WTC11 (cell line): ENCODE data around the gene USP11. TPM values are rescaled to one million over a fixed set of nuclear protein-coding genes. Genes with fewer than 3 reads are reported as not detected.

Source experiments
- ATAC-seq: fragments of 200-7000 bp; cut with Tn5 transposase; 2 replicates; pipeline ENCODE4 v1.10.0; 2021; ENCODE audit warnings: mild to moderate bottlenecking, moderate library complexity
- CTCF ChIA-PET: fragments of 300-600 bp; sonication (Branson Sonifier 250); formaldehyde crosslinking; loops from one replicate; lab custom pipeline; 2021; ENCODE audit warnings: antibody characterized with exemption; lab: Charles Lee
- POLR2A ChIA-PET: fragments of 350-600 bp; sonication (Branson Sonifier 250); formaldehyde crosslinking; loops from one replicate; lab custom pipeline; 2021; ENCODE audit warnings: antibody characterized with exemption; lab: Charles Lee
- DNase-seq: peaks from one replicate; pipeline ENCODE4 v3.0.0; 2021; ENCODE audit warnings: low spot score
- H3K27ac Mint-ChIP-seq: 2 replicates; pipeline ENCODE4 v1.8.0; 2021; ENCODE audit warnings: mixed read lengths
- H3K27me3 Mint-ChIP-seq: 2 replicates; pipeline ENCODE4 v1.8.0; 2021; ENCODE audit warnings: low read depth, mild to moderate bottlenecking, moderate library complexity, mixed read lengths
- H3K36me3 Mint-ChIP-seq: 2 replicates; pipeline ENCODE4 v1.8.0; 2021; ENCODE audit warnings: mixed read lengths
- H3K4me1 Mint-ChIP-seq: 2 replicates; pipeline ENCODE4 v1.8.0; 2022; ENCODE audit warnings: mixed read lengths
- H3K4me3 Mint-ChIP-seq: 2 replicates; pipeline ENCODE4 v1.8.0; 2021; ENCODE audit warnings: mild to moderate bottlenecking, moderate library complexity, mixed read lengths
- H3K9me3 Mint-ChIP-seq: 2 replicates; pipeline ENCODE4 v1.8.0; 2021; ENCODE audit warnings: mixed read lengths
- ATF1 ChIP-seq: sonication (generic); formaldehyde crosslinking; IDR thresholded peaks from 2 replicates; pipeline ENCODE4 v1.8.1; 2023; ENCODE audit warnings: mild to moderate bottlenecking, moderate library complexity, missing genetic modification reagents
- ATF3 ChIP-seq: sonication (generic); formaldehyde crosslinking; conservative IDR thresholded peaks from 2 replicates; pipeline ENCODE4 v1.8.1; 2022; ENCODE audit warnings: mild to moderate bottlenecking, missing genetic modification reagents
- CBFB ChIP-seq: sonication (generic); formaldehyde crosslinking; IDR thresholded peaks from 2 replicates; pipeline ENCODE4 v1.8.1; 2022; ENCODE audit warnings: mild to moderate bottlenecking, low read depth, missing genetic modification reagents
- E2F1 ChIP-seq: sonication (generic); formaldehyde crosslinking; IDR thresholded peaks from 2 replicates; pipeline ENCODE4 v1.8.0; 2022; ENCODE audit warnings: mild to moderate bottlenecking, missing genetic modification reagents
- ELF4 ChIP-seq: sonication (generic); formaldehyde crosslinking; IDR thresholded peaks from 2 replicates; pipeline ENCODE4 v1.8.1; 2022; ENCODE audit warnings: low read depth, mild to moderate bottlenecking, moderate library complexity, missing genetic modification reagents
- EMX1 ChIP-seq: fragments of 250-450 bp; sonication (Bioruptor Pico); IDR thresholded peaks from 2 replicates; pipeline ENCODE4 v1.8.0; 2021; ENCODE audit warnings: mild to moderate bottlenecking
- FOXJ3 ChIP-seq: sonication (generic); formaldehyde crosslinking; IDR thresholded peaks from 2 replicates; pipeline ENCODE4 v1.9.0; 2021; ENCODE audit warnings: missing genetic modification reagents, mild to moderate bottlenecking, borderline replicate concordance
- FOXP4 ChIP-seq: sonication (generic); formaldehyde crosslinking; IDR thresholded peaks from 2 replicates; pipeline ENCODE4 v1.8.0; 2022; ENCODE audit warnings: mild to moderate bottlenecking, missing genetic modification reagents
- JUN ChIP-seq: sonication (generic); formaldehyde crosslinking; IDR thresholded peaks from 2 replicates; pipeline ENCODE4 v1.8.0; 2023; ENCODE audit warnings: mild to moderate bottlenecking, missing genetic modification reagents
- NFE2L1 ChIP-seq: sonication (generic); formaldehyde crosslinking; IDR thresholded peaks from 2 replicates; pipeline ENCODE4 v1.8.1; 2023; ENCODE audit warnings: missing genetic modification reagents
- RORB ChIP-seq: fragments of 250-450 bp; sonication (Bioruptor Pico); IDR thresholded peaks from 2 replicates; pipeline ENCODE4 v1.9.0; 2021; ENCODE audit warnings: mild to moderate bottlenecking
- SMAD4 ChIP-seq: sonication (generic); formaldehyde crosslinking; IDR thresholded peaks from 2 replicates; pipeline ENCODE4 v1.8.0; 2022; ENCODE audit warnings: mild to moderate bottlenecking, missing genetic modification reagents
- SP1 ChIP-seq: sonication (generic); formaldehyde crosslinking; conservative IDR thresholded peaks from 2 replicates; pipeline ENCODE4 v1.8.1; 2022; ENCODE audit warnings: missing genetic modification reagents
- TCF7 ChIP-seq: sonication (generic); formaldehyde crosslinking; IDR thresholded peaks from 2 replicates; pipeline ENCODE4 v1.8.0; 2022; ENCODE audit warnings: mild to moderate bottlenecking, low read depth, missing genetic modification reagents, moderate library complexity
- TEAD4 ChIP-seq: sonication (generic); formaldehyde crosslinking; IDR thresholded peaks from 2 replicates; pipeline ENCODE4 v1.8.0; 2022; ENCODE audit warnings: mild to moderate bottlenecking, missing genetic modification reagents
- ZBTB21 ChIP-seq: sonication (generic); formaldehyde crosslinking; IDR thresholded peaks from 2 replicates; pipeline ENCODE4 v1.8.1; 2023; ENCODE audit warnings: mild to moderate bottlenecking, missing genetic modification reagents, borderline replicate concordance
- ZSCAN18 ChIP-seq: fragments of 250-450 bp; sonication (Bioruptor Pico); IDR thresholded peaks from 2 replicates; pipeline ENCODE4 v2.1.2; 2022; ENCODE audit warnings: mild to moderate bottlenecking, moderate library complexity
- total RNA-seq: library from RNA; stranded (reverse); gene quantifications from 3 replicates; pipeline ENCODE4 v1.2.3, GENCODE V29; 2021
- TF ChIP-seq, protein P1 (sequence below): sonication (generic); formaldehyde crosslinking; IDR thresholded peaks from 2 replicates; pipeline ENCODE4 v1.8.1; 2023; ENCODE audit warnings: mild to moderate bottlenecking, missing genetic modification reagents, moderate library complexity
- TF ChIP-seq, protein P2 (sequence below): fragments of 250-450 bp; sonication (Bioruptor Pico); IDR thresholded peaks from 2 replicates; pipeline ENCODE4 v1.9.0; 2021; ENCODE audit warnings: moderate library complexity, mild to moderate bottlenecking, inconsistent platforms, borderline replicate concordance
- TF ChIP-seq, protein P3 (sequence below): fragments of 250-450 bp; sonication (Bioruptor Pico); IDR thresholded peaks from 2 replicates; pipeline ENCODE4 v1.8.0; 2021; ENCODE audit warnings: mild to moderate bottlenecking
- TF ChIP-seq, protein P4 (sequence below): sonication (generic); formaldehyde crosslinking; conservative IDR thresholded peaks from 2 replicates; pipeline ENCODE4 v1.8.1; 2023; ENCODE audit warnings: mild to moderate bottlenecking, low read depth, missing genetic modification reagents, moderate library complexity
- TF ChIP-seq, protein P5 (sequence below): fragments of 250-450 bp; sonication (Bioruptor Pico); IDR thresholded peaks from 2 replicates; pipeline ENCODE4 v1.9.0; 2021; ENCODE audit warnings: mild to moderate bottlenecking

USP11 gene
- total RNA-seq, 1 experiment from 2014 or later = 86.8 TPM

DNA sequence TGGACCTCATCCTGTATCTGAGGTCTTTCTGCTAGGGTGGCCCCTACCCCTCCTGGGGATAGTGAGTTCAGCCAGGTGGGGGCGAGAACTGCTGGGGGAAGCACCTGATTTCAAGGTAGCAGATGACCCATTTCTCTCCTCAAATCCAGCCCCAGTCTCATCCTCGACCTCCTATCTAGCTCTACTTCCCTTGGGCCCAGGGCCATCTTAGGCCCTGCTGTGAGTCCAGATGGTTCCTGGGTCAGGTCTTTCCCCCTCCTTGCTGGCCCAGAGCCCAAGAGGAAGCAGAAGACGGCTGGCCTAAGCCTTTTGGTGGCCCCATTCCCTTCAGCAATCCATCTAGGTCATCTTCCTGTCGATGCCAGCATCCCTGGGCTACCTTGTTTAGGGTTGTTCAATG lies 11.1 kb upstream of the USP11 start (continued):
- TF ChIP-seq, protein P1, sequence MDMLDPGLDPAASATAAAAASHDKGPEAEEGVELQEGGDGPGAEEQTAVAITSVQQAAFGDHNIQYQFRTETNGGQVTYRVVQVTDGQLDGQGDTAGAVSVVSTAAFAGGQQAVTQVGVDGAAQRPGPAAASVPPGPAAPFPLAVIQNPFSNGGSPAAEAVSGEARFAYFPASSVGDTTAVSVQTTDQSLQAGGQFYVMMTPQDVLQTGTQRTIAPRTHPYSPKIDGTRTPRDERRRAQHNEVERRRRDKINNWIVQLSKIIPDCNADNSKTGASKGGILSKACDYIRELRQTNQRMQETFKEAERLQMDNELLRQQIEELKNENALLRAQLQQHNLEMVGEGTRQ (CRISPR knock-in tag) = no peak
- TF ChIP-seq, protein P2, sequence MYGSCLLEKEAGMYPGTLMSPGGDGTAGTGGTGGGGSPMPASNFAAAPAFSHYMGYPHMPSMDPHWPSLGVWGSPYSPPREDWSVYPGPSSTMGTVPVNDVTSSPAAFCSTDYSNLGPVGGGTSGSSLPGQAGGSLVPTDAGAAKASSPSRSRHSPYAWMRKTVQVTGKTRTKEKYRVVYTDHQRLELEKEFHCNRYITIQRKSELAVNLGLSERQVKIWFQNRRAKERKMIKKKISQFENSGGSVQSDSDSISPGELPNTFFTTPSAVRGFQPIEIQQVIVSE = no peak
- TF ChIP-seq ELF4 (CRISPR knock-in tag) (no peak), SP1 (no peak)

- Mint-ChIP-seq H3K36me3 (peaks cover 43% of the 10 kb centered on the region), H3K4me3 (no peak overlapping the region), H3K9me3 (no peaks in the 10 kb centered on the region), H3K4me1 (peaks cover 17% of the 10 kb centered on the region), H3K27ac (no peak overlapping the region), H3K27me3 (no peaks in the 10 kb centered on the region; the same call in 1 of the 2 replicates)
- DNase-seq = no peak
- no peak for TF ChIP-seq EMX1 (CRISPR knock-in tag)
- no peak for TF ChIP-seq ATF1
- TF ChIP-seq, protein P3, sequence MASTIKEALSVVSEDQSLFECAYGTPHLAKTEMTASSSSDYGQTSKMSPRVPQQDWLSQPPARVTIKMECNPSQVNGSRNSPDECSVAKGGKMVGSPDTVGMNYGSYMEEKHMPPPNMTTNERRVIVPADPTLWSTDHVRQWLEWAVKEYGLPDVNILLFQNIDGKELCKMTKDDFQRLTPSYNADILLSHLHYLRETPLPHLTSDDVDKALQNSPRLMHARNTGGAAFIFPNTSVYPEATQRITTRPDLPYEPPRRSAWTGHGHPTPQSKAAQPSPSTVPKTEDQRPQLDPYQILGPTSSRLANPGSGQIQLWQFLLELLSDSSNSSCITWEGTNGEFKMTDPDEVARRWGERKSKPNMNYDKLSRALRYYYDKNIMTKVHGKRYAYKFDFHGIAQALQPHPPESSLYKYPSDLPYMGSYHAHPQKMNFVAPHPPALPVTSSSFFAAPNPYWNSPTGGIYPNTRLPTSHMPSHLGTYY = no peak
- TF ChIP-seq SMAD4 (CRISPR knock-in tag) = no peak
- no peak for TF ChIP-seq TCF7 (CRISPR knock-in tag)
- TF ChIP-seq, protein P4, sequence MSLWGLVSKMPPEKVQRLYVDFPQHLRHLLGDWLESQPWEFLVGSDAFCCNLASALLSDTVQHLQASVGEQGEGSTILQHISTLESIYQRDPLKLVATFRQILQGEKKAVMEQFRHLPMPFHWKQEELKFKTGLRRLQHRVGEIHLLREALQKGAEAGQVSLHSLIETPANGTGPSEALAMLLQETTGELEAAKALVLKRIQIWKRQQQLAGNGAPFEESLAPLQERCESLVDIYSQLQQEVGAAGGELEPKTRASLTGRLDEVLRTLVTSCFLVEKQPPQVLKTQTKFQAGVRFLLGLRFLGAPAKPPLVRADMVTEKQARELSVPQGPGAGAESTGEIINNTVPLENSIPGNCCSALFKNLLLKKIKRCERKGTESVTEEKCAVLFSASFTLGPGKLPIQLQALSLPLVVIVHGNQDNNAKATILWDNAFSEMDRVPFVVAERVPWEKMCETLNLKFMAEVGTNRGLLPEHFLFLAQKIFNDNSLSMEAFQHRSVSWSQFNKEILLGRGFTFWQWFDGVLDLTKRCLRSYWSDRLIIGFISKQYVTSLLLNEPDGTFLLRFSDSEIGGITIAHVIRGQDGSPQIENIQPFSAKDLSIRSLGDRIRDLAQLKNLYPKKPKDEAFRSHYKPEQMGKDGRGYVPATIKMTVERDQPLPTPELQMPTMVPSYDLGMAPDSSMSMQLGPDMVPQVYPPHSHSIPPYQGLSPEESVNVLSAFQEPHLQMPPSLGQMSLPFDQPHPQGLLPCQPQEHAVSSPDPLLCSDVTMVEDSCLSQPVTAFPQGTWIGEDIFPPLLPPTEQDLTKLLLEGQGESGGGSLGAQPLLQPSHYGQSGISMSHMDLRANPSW (CRISPR knock-in tag) = no peak
- no peak for TF ChIP-seq JUN (CRISPR knock-in tag)
- no peak for TF ChIP-seq NFE2L1 (CRISPR knock-in tag)
- TF ChIP-seq, protein P5, sequence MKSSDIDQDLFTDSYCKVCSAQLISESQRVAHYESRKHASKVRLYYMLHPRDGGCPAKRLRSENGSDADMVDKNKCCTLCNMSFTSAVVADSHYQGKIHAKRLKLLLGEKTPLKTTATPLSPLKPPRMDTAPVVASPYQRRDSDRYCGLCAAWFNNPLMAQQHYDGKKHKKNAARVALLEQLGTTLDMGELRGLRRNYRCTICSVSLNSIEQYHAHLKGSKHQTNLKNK = no peak
- TF ChIP-seq CBFB (CRISPR knock-in tag) = no peak
- TF ChIP-seq TEAD4 = no peak
- no peak for TF ChIP-seq ATF3 (CRISPR knock-in tag)
- no peak for TF ChIP-seq ZSCAN18 (CRISPR knock-in tag)
- no peak for TF ChIP-seq ZBTB21 (CRISPR knock-in tag)
- TF ChIP-seq, protein P1 (CRISPR knock-in tag) = no peak
- no peak for TF ChIP-seq E2F1 (CRISPR knock-in tag)
- no peak for TF ChIP-seq SP1
- no peak for TF ChIP-seq RORB (CRISPR knock-in tag)
- TF ChIP-seq FOXP4 (CRISPR knock-in tag) = no peak
- no peak for TF ChIP-seq FOXJ3
- CTCF ChIA-PET = no interaction called here
- ATAC-seq = no peak
- POLR2A ChIA-PET = no interaction called here
Measured at GRCh38 chrX:47222751-47223350, 10.0 kb upstream of the USP11 start.
